ENCODE data around the gene GIMAP6.

GRCh38 chr7:150585199-150585598 is 47.0 kb downstream of the GIMAP6 start:
- TF ChIP-seq CTCF (IDR thresholded peaks at IDR 0.05) = no peak
- TF ChIP-seq MAX (IDR thresholded peaks at IDR 0.05; ENCODE audit: low read depth) = no peak
- no peak for TF ChIP-seq POLR2AphosphoS5 (IDR thresholded peaks at IDR 0.05; ENCODE audit: low read depth, low read length)
- TF ChIP-seq TAF1 (IDR thresholded peaks at IDR 0.05; ENCODE audit: borderline replicate concordance, low read depth, low read length) = no peak
- no peak for TF ChIP-seq ZBTB33 (IDR thresholded peaks at IDR 0.05; ENCODE audit: borderline replicate concordance, low read depth)
- TF ChIP-seq GABPA (IDR thresholded peaks at IDR 0.05; ENCODE audit: low read depth) = no peak
